Smooth muscle cell (in vitro differentiated cells): Measurements from ENCODE around the gene ZNF423. TPM values are rescaled to one million over a fixed set of nuclear protein-coding genes. Genes with fewer than 3 reads are reported as not detected.

Source experiments
- DNase-seq: peaks from one replicate; lab custom pipeline; 2025; ENCODE audit not compliant: unreplicated experiment; lab: John Stamatoyannopoulos, UW
- H2AFZ ChIP-seq: fragments of 200-600 bp; sonication (generic); 2 replicates; pipeline ENCODE4 v1.6.0; 2016; ENCODE audit warnings: antibody characterized with exemption, low read depth, mild to moderate bottlenecking
- H3F3A ChIP-seq: fragments of 200-600 bp; sonication (generic); 2 replicates; pipeline ENCODE4 v1.6.0; 2017; ENCODE audit warnings: antibody characterized with exemption, low read depth
- H3K27ac ChIP-seq: fragments of 200-600 bp; sonication (generic); 2 replicates; pipeline ENCODE4 v1.5.1; 2016; ENCODE audit warnings: low read depth, mild to moderate bottlenecking
- H3K27me3 ChIP-seq: fragments of 200-600 bp; sonication (generic); 2 replicates; pipeline ENCODE4 v1.6.1; 2016; ENCODE audit warnings: low read depth, mild to moderate bottlenecking
- H3K36me3 ChIP-seq: fragments of 200-600 bp; sonication (generic); 2 replicates; pipeline ENCODE4 v1.5.1; 2016; ENCODE audit warnings: low read depth
- H3K4me1 ChIP-seq: fragments of 200-600 bp; sonication (generic); 2 replicates; pipeline ENCODE4 v1.5.1; 2016; ENCODE audit warnings: low read depth
- H3K4me2 ChIP-seq: fragments of 200-600 bp; sonication (generic); 2 replicates; pipeline ENCODE4 v1.6.0; 2016; ENCODE audit warnings: mild to moderate bottlenecking
- H3K4me3 ChIP-seq: fragments of 200-600 bp; sonication (generic); 2 replicates; pipeline ENCODE4 v1.5.1; 2016; ENCODE audit warnings: mild to moderate bottlenecking
- H3K79me2 ChIP-seq: fragments of 200-600 bp; sonication (generic); 2 replicates; pipeline ENCODE4 v1.6.0; 2016; ENCODE audit warnings: low read depth, mild to moderate bottlenecking
- H3K9ac ChIP-seq: fragments of 200-600 bp; sonication (generic); 2 replicates; pipeline ENCODE4 v1.6.0; 2016; ENCODE audit warnings: low read depth
- H3K9me3 ChIP-seq: fragments of 200-600 bp; sonication (generic); replicated peaks from 2 replicates; pipeline ENCODE4 v1.5.1; 2016; ENCODE audit warnings: low read depth
- H4K20me1 ChIP-seq: fragments of 200-600 bp; sonication (generic); 2 replicates; pipeline ENCODE4 v1.6.0; 2016; ENCODE audit warnings: low read depth
- WGBS: methylation state at CpG from one replicate; pipeline ENCODE4 v1.1.7; 2016; ENCODE audit warnings: low lambda C conversion rate; 5-methylcytosine and 5-hydroxymethylcytosine counted together
- polyA plus RNA-seq: library from polyadenylated mRNA; unstranded; fragments of >200 nt; fragmentation: Nextera tagmentation; extraction: Ambion mirVana; gene quantifications from 2 replicates; pipeline ENCODE4 v1.2.1, GENCODE V29; 2016
- total RNA-seq: library from RNA; depleted of rRNA; stranded (reverse); fragments of >200 nt; gene quantifications from 2 replicates; pipeline ENCODE4 v1.2.3, GENCODE V29; 2014
- TF ChIP-seq, protein P1 (sequence below): fragments of 200-600 bp; sonication (generic); IDR thresholded peaks from 2 replicates; pipeline ENCODE4 v1.5.1; 2017; ENCODE audit warnings: borderline replicate concordance, mild to moderate bottlenecking, antibody characterized with exemption; ENCODE audit not compliant: insufficient read depth, poor library complexity, severe bottlenecking

Gene ZNF423
- total and polyA plus RNA-seq, 2 experiments from 2014 or later, result 6.9 to 7.0 TPM

DNA sequence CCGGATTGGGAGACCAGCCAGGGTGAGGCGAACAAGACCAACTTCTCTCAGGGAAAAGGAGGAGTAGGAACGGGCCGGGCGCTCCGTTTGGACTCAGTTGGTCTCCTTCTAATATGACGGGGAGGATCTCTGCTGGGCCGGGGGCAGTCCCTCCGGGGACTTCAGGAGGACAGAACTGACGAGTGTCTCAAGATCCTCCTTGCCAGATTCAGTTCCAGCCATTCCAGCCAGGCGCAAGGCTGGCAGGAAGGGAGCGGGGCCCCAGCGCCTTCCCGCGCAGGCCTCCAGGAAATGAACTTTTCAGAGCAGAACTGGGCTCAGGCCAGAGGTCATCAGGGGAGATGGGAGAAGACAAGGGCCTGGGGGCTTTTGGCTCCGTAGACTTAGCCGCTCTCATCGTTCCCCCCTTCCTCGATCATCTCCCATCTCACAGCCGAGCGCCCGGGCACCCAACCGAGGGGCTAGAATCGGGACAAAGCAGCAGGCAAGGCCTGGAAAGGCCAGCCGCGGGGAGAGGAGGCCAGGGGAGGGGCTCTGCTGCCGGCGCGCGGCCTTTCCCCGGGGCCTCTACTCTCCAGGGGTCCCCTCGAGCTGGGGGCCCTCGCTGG is 1.6 kb downstream of the ZNF423 start:
- H3K4me3 ChIP-seq, result peak overlapping the region; percentile 98
- no peaks in the 10 kb centered on the region for H3K36me3 ChIP-seq
- H3K4me1 ChIP-seq, result peaks cover 40% of the 10 kb centered on the region
- H3K27ac ChIP-seq, result peak overlapping the region; percentile 22
- H4K20me1 ChIP-seq, result peaks cover 36% of the 10 kb centered on the region
- H3K79me2 ChIP-seq, result peaks cover 45% of the 10 kb centered on the region
- TF ChIP-seq, protein P1, sequence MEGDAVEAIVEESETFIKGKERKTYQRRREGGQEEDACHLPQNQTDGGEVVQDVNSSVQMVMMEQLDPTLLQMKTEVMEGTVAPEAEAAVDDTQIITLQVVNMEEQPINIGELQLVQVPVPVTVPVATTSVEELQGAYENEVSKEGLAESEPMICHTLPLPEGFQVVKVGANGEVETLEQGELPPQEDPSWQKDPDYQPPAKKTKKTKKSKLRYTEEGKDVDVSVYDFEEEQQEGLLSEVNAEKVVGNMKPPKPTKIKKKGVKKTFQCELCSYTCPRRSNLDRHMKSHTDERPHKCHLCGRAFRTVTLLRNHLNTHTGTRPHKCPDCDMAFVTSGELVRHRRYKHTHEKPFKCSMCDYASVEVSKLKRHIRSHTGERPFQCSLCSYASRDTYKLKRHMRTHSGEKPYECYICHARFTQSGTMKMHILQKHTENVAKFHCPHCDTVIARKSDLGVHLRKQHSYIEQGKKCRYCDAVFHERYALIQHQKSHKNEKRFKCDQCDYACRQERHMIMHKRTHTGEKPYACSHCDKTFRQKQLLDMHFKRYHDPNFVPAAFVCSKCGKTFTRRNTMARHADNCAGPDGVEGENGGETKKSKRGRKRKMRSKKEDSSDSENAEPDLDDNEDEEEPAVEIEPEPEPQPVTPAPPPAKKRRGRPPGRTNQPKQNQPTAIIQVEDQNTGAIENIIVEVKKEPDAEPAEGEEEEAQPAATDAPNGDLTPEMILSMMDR, result no peak
- peak overlapping the region; percentile 1 for H3K9ac ChIP-seq
- no peaks in the 10 kb centered on the region for H3K27me3 ChIP-seq
- no peak for DNase-seq
- no peaks in the 10 kb centered on the region for H3K9me3 ChIP-seq
- peak overlapping the region; percentile 48 for H2AFZ ChIP-seq
- peaks cover 3% of the 10 kb centered on the region for H3F3A ChIP-seq
- WGBS, result 9% methylated on average over 32 of the region's 33 CpGs
- H3K4me2 ChIP-seq, result peak overlapping the region; percentile 96

DNA sequence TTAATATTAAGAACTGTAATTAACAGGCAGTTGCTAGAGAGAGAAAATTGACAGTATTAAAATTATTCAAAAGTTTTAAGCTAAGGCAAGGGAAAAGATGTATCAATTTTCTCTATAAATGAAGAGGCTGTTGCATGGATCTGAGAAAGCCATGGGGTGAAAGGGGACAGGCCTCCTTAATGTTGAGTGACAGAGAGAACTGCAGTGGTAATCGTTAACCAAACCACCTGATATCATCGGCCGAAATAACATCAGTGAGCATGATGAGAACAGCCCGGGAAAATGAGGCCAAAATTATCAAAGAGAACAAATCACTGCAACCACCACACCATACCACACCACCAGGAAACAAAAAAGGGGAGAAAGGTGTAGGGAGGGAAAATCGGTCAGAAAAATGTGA is 3.6 kb downstream of the ZNF423 start:
- Histone ChIP-seq H3K4me3 (no peak overlapping the region), H2AFZ (no peak overlapping the region), H3K27me3 (no peaks in the 10 kb centered on the region), H3K4me1 (peaks cover 40% of the 10 kb centered on the region), H4K20me1 (peaks cover 49% of the 10 kb centered on the region), H3K79me2 (peaks cover 60% of the 10 kb centered on the region), H3F3A (no peaks in the 10 kb centered on the region), H3K9me3 (no peaks in the 10 kb centered on the region), H3K27ac (no peak overlapping the region), H3K4me2 (no peak overlapping the region), H3K36me3 (no peaks in the 10 kb centered on the region), H3K9ac (no peak overlapping the region)
- WGBS, result 78% methylated on average over 5 of the region's 5 CpGs
- DNase-seq, result no peak
- TF ChIP-seq, protein P1, result no peak

DNA sequence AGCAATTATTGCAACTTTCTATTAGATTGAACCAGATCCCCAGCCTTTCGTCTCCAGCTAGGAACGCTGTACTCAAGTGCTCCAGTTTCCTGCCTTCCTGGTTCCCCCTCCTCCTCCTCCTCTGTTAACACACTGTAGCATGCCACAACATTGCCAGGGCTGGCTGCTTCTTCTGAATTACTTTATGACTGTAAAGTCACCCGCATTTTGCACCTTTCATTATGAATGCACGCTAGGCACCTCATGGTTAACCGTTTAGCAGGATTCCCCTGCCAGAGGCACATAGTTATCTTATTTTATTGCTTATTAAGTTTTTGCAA is 4.5 kb downstream of the ZNF423 start:
- no peak for DNase-seq
- H2AFZ ChIP-seq, result no peak overlapping the region
- H3K9me3 ChIP-seq, result no peaks in the 10 kb centered on the region
- no peaks in the 10 kb centered on the region for H3K27me3 ChIP-seq
- no peaks in the 10 kb centered on the region for H3K36me3 ChIP-seq
- no peaks in the 10 kb centered on the region for H3F3A ChIP-seq
- no peak overlapping the region for H3K4me2 ChIP-seq
- 46% methylated on average over 5 of the region's 5 CpGs for WGBS
- TF ChIP-seq, protein P1, result no peak
- no peak overlapping the region for H3K4me3 ChIP-seq
- peaks cover 60% of the 10 kb centered on the region for H3K79me2 ChIP-seq
- H3K27ac ChIP-seq, result no peak overlapping the region
- peaks cover 40% of the 10 kb centered on the region for H3K4me1 ChIP-seq
- peaks cover 49% of the 10 kb centered on the region for H4K20me1 ChIP-seq
- H3K9ac ChIP-seq, result no peak overlapping the region
